Skin of body (tissue), 2 donors: ENCODE measurements around the gene KCNIP3. TPM values are rescaled to one million over a fixed set of nuclear protein-coding genes. Genes with fewer than 3 reads are reported as not detected.
"Not testable (repeated sequence)": the region's sequence is repeated elsewhere in the genome, so short reads cannot be mapped to it uniquely, and the experiment has no call there.

ENCODE experiments used
- DNase-seq: peaks from one replicate; lab custom pipeline; 2025; lab: John Stamatoyannopoulos, UW
- total RNA-seq: library from RNA; depleted of rRNA; stranded (reverse); fragments of >200 nt; gene quantifications from one replicate; pipeline ENCODE4 v1.2.3, GENCODE V29; 2014

KCNIP3 gene
- total RNA-seq, 1 donor from 2014 or later, result 2.4 TPM

GRCh38 chr2:95382686-95383634 is 85.8 kb downstream of the KCNIP3 start:
- DNase-seq, result no peak

DNA sequence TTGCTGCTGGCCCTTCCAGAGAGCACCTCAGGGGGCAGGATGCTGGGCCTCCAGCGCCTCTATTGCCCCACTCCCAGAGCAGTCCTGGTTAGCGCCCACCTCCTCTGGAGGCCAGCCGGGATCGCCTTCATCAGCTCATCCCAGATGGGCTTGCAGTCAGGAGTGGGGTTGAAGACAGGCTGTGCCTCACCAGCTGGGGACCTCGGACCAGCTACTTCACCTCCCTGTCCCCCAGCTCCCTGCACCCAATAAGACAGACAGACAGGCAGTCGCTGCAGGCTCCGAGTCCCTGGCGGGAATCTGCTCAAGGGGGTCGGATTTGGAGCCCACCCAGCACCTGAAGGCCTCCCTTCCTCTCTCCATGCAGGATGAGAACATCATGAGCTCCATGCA is 86.5 kb downstream of the KCNIP3 start:
- DNase-seq, result no peak

DNA sequence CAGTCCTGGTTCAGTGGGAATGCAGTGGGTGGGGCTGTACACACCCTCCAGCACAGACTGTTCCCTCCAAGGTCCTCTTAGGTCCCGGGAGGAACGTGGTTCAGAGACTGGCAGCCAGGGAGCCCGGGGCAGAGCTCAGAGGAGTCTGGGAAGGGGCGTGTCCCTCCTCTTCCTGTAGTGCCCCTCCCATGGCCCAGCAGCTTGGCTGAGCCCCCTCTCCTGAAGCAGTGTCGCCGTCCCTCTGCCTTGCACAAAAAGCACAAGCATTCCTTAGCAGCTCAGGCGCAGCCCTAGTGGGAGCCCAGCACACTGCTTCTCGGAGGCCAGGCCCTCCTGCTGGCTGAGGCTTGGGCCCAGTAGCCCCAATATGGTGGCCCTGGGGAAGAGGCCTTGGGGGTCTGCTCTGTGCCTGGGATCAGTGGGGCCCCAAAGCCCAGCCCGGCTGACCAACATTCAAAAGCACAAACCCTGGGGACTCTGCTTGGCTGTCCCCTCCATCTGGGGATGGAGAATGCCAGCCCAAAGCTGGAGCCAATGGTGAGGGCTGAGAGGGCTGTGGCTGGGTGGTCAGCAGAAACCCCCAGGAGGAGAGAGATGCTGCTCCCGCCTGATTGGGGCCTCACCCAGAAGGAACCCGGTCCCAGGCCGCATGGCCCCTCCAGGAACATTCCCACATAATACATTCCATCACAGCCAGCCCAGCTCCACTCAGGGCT is 87.9 kb downstream of the KCNIP3 start:
- no peak for DNase-seq

- no peak for DNase-seq
These were observed 88.4 kb downstream of the KCNIP3 start for GRCh38 chr2:95385570-95385984.

DNA sequence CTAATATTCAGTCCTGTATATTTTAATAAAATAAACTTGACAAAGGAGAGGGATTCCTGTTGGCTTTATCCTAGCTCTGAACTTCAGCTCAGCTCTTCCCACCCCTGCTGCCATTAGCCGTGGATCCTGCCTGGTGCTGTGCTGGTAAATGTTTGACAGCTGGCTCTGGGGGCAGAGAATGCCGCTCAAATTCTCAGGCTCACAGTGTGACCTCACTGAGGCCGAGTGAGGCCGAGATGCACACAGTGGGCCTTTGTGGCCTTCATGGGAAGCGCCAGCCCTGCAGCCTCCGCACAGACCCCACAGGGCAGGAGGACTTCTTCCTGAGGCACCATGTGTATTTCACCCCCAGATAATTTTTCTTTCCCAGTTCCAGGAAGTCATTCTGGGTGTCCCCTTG is 88.9 kb downstream of the KCNIP3 start:
- no peak for DNase-seq

GRCh38 chr2:95387358-95387757 is 90.2 kb downstream of the KCNIP3 start:
- DNase-seq, result no peak

DNA sequence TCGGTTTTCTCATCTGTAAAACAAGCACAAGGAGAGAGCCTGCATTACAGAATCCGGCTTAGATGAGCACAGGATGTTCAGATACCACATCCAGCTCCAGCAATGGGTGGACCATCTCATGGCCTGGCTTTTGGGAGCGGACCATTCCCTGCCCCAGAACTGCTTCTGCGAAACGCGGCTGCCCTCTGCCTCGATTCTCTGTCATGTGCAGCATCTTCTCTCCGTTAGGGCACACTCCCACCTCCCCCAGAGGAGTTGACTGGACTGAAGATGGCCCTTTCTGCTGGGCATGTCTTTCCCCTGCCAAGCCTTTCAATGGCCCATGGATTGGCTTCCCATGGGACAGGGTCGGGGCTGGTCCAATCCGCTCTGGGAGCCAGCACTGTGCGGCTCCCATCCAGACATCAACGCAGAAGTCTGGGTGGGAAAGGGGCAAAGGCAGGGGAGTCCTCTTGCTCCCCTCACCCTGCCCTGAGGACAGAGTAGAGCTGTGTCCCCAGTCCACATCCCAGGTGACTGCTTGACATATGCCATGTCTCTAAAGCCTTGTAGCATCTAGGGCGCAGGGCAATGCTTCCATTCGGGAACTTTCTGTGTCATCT is 91.0 kb downstream of the KCNIP3 start:
- DNase-seq, result no peak

GRCh38 chr2:95388856-95389244 is 91.7 kb downstream of the KCNIP3 start:
- DNase-seq, result no peak

DNA sequence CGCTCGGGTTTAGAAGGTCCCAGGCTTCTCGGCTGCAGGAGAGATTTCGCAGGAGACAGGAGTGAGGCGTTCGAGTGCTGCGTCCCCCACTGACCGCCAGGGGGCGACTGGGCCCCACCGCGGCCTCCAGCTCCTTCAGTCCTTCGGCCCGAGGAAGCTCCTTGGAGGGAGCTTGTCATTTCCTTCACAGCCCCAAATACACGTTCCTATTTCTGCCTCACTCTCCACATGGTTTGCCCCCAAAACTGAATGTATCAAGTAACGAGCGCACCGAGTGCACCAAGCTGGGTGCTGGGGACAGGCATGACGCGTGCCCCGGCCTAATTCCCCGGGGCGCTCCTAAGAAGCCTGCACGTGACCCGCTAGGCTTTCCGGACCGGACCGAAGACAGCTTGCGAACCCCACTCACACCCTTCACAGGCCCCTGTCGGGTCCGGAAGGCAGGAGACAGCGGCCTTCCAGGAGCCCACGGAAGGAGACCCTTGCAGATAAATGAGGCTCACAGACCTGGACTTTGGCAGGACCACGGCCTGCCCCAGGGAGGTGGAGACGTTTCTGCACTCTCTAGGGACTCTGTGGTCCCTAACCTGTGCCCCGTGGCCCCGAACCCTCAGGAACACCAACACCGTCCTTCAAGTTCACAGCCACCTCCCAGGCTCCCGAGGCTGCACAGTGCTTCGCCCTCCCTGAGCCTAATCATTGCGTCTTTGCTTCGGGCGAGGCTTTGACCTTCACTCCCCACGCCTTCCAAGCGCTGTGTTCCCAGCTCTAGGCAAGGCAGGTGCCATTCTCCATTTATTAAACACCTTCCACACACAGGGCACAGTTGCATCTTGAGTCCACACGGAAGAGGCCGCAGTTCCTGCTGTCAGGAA is 92.3 kb downstream of the KCNIP3 start:
- DNase-seq, result peak; percentile 6

DNA sequence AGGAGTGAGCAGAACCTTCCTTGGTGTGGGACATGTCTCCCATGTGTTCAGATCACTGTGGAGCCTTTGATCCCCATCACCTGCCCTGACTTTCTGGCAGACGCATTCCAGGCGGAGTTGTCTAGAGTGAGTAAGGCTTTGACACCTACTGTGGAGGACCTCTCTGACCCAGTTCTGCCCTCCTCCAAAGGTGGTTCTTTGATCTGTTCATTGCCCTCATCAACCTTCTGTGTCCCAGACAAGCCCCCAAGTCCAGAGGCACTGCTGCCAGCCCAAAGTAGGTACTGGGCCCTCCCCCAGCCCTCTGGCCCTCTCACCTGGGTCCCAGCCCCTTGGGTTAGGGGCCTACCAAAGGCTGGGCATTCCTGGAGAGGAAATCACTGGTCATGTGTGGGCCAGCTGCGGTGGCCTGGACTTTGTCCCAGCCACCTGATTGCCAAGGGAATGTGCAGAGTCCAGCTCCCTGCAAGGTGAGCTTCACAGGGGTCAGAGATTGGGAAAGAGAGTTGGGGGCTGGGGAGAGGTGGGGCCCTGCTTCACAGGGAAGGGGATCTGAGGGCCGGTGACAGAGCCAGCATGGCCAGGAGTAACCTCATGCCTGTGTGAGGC is 93.2 kb downstream of the KCNIP3 start:
- no peak for DNase-seq

GRCh38 chr2:95390881-95391321 is 93.8 kb downstream of the KCNIP3 start:
- DNase-seq, result no peak

- no peak for DNase-seq
These were observed 94.6 kb downstream of the KCNIP3 start for GRCh38 chr2:95391641-95392310.

DNA sequence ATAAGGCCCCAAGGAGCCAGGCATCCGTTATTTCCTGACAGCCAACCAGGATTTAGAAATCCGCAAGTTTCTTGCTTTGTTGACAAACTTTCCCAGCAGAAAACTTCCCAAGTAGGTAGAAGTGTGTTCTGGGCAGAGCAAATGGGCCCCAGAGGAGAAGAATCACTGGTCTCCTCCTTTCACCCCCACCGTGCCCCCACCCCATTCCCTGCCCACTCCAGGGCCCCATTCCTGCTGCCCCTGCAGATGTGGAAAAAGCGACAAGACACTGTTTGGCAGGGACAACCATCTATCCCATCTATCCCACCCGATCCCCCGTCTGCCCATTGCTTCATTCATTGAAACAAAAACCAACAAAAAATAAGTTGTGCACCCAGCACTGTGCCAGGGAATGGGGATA is 95.2 kb downstream of the KCNIP3 start:
- DNase-seq, result no peak

GRCh38 chr2:95392730-95393455 is 95.7 kb downstream of the KCNIP3 start:
- no peak for DNase-seq

DNA sequence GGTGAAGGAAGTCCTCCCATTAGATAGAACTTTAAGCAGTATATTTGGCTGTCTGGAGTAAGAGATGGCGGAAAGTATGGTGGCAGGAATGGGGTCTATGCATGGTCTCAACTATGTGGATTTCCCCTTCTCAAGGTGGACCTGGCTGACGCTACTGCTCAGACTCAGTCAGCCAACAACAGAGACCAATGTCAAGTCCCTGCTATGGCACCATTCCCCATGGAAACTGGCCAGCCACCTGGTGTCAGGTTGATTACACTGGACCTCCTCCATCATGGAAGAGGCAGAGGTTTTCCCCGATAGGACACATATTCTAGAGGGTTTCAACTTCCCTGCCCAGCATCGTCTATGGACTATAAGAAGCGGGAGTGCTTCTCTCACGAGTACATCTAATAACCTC is 96.8 kb downstream of the KCNIP3 start:
- DNase-seq, result no peak

GRCh38 chr2:95399061-95399460 is 101.9 kb downstream of the KCNIP3 start:
- no peak for DNase-seq

DNA sequence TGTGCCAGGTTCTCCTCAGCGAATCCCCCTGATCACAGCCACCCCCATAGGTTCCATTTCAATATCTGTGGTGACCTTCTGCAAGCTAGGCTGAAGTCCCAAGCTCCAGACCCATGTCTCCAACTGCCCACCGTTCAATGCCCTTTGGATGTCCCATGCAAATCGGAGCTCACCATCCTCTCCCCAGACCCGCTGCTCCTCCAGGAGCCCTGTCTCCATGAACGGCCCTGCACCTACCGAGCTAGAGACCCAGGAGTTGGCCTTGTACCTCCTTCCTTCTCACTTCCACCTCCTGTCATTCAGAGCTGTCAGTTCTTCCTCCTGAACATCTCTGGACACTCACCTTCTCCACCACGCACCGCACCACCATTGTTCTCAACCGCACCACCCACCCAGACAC is 104.3 kb downstream of the KCNIP3 start:
- no peak for DNase-seq

DNA sequence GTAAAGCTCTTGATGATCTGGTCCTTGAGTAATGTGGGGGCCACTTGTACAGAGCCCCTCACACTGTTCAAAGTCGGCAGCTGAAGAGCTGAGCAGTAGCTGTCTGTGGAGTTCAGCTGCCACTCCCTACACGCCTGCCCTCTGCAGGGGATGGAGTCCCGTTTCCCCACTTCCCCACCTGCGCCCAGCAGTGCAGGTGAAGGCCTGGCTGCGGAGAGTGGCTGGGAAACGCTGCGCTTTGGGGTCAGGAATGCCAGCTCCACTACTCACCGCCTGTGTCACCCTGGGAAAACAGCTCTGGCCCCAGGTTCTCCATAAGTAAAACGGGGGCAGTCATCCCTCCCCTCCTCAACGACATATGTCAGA is 104.8 kb downstream of the KCNIP3 start:
- not testable (repeated sequence) for DNase-seq

DNA sequence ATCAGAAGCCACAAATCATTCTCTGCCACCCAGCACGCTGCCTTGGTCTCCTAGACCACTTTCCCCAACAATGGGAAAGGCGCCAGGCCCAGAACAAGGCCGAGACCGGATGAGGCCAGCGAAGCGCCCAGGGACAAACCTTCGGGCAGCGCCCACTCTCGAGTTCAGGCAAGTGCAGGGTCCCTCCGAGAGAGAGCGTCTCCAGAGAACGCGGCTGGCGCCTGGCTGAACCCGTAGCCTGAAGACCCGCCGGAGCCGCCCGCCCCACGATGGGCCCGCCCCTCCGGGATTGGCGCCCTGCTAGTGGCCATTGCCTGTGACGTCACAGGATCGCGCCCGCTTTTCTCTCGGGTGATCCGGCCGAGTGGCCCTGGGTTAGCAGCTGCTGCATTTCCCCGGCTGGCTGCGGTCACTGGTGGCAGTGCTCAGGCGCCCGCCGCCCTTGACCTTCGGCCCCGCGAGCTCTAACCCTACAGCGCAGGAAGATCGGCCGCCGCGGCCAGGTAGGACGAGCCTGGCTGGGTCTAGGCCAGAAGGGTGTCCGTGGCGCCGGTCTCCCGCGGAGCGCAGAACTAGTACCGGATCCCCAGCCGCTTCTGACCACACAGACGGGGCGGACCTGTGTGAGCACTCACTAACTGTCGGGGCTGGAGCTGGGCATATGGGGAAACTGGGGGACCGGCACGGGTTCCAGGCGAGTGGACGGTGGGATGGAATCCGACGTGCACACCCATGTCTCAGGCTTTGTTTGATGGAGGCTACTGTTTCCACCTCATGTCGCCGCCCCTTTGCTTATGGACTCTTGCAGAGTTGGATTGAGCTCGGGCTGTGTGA is 105.4 kb downstream of the KCNIP3 start, which contains the start of gene FAHD2A:
Gene FAHD2A (plus strand): TSS at position 339 of the 834 bp plus-strand sequence. CDS start 2,851 bp downstream, outside the sequence.
- peak; percentile 76 for DNase-seq
